GM12878 (cell line): Measurements from ENCODE around the gene DNMT3A. TPM values are rescaled to one million over a fixed set of nuclear protein-coding genes. Genes with fewer than 3 reads are reported as not detected.

Experiments used
- ASH2L ChIP-seq: fragments of 300-600, 200-600 bp; sonication (generic); IDR thresholded peaks from 2 replicates; pipeline ENCODE4 v1.6.1; 2017; ENCODE audit warnings: low read depth, mild to moderate bottlenecking, borderline replicate concordance
- BACH1 ChIP-seq: fragments of 450-650 bp; IDR thresholded peaks from 2 replicates; pipeline ENCODE4 v1.6.1; 2017; ENCODE audit warnings: mild to moderate bottlenecking, borderline replicate concordance
- E4F1 ChIP-seq: fragments of 450-650 bp; IDR thresholded peaks from 2 replicates; pipeline ENCODE4 v1.6.1; 2018; ENCODE audit warnings: borderline replicate concordance, mild to moderate bottlenecking; ENCODE audit not compliant: partially characterized antibody
- KLF5 ChIP-seq: fragments of 450-650 bp; IDR thresholded peaks from 2 replicates; pipeline ENCODE4 v1.6.1; 2014; ENCODE audit warnings: mild to moderate bottlenecking; ENCODE audit not compliant: partially characterized antibody
- LARP7 ChIP-seq: fragments of 450-650 bp; IDR thresholded peaks from 2 replicates; pipeline ENCODE4 v1.6.1; 2017; ENCODE audit warnings: mild to moderate bottlenecking
- NFYA ChIP-seq: IDR thresholded peaks from 2 replicates; pipeline ENCODE4 v1.6.1; 2011; ENCODE audit warnings: low read depth, mild to moderate bottlenecking, low read length, improper control_type of control experiment, borderline replicate concordance
- NR2C1 ChIP-seq: fragments of 450-650 bp; IDR thresholded peaks from 2 replicates; pipeline ENCODE4 v1.6.1; 2017; ENCODE audit warnings: antibody characterized with exemption, mild to moderate bottlenecking, moderate library complexity
- NR2C2 ChIP-seq: IDR thresholded peaks from 2 replicates; pipeline ENCODE4 v1.6.1; 2011; ENCODE audit warnings: borderline replicate concordance, low read depth; ENCODE audit not compliant: control insufficient read depth, insufficient read length
- RB1 ChIP-seq: fragments of 450-650 bp; formaldehyde crosslinking; IDR thresholded peaks from 2 replicates; pipeline ENCODE4 v1.6.1; 2017; ENCODE audit warnings: mild to moderate bottlenecking, borderline replicate concordance
- RUNX3 ChIP-seq: IDR thresholded peaks from 2 replicates; pipeline ENCODE4 v1.6.1; 2012; ENCODE audit warnings: low read length, inconsistent platforms
- SMAD5 ChIP-seq: IDR thresholded peaks from 2 replicates; pipeline ENCODE4 v1.6.1; 2016; ENCODE audit warnings: antibody characterized with exemption, low read depth
- SMARCA5 ChIP-seq: fragments of 450-650 bp; IDR thresholded peaks from 2 replicates; pipeline ENCODE4 v1.6.1; 2017; ENCODE audit warnings: mild to moderate bottlenecking
- SREBF1 ChIP-seq: IDR thresholded peaks from 2 replicates; pipeline ENCODE4 v1.6.1; 2012; ENCODE audit warnings: mild to moderate bottlenecking, low read length
- ZNF217 ChIP-seq: fragments of 450-650 bp; IDR thresholded peaks from 2 replicates; pipeline ENCODE4 v1.6.1; 2017; ENCODE audit warnings: antibody characterized with exemption, mild to moderate bottlenecking
- polyA plus RNA-seq, 11 experiments: library from polyadenylated mRNA; depleted of rRNA in 4 of 11; unstranded in 6 of 11; stranded (reverse) in 5 of 11; fragments of >200 nt; fragmentation: Nextera tagmentation in 4 of 11; fragmentation: Illumina TruSeq in 1 of 11; extraction: Ambion mirVana in 4 of 11; extraction: Trizol in 1 of 11; gene quantifications; 1 replicate in 1 of 11; 2 replicates in 10 of 11; pipeline versions ENCODE4 v1.2.1 to v1.2.3, GENCODE V29; 2011 to 2016; ENCODE audit warnings: inconsistent platforms in 2 of 11, missing spikeins in 2 of 11, low read depth in 1 of 11
- total RNA-seq, 4 experiments: library from RNA; depleted of rRNA in 3 of 4; stranded (reverse); fragments of >200 nt in 3 of 4; fragmentation: Illumina TruSeq in 1 of 4; extraction: Trizol in 1 of 4; gene quantifications; 2 replicates each; pipeline versions ENCODE4 v1.2.1 to v1.2.3, GENCODE V29; 2013 to 2021
- TF ChIP-seq, protein P1 (sequence below): IDR thresholded peaks from 2 replicates; pipeline ENCODE4 v1.6.1; 2012; ENCODE audit warnings: improper control_type of control experiment, low read depth, low read length; ENCODE audit not compliant: insufficient replicate concordance
- TF ChIP-seq, protein P2 (sequence below): IDR thresholded peaks from 2 replicates; pipeline ENCODE4 v1.6.1; 2011; ENCODE audit warnings: borderline replicate concordance, low read depth, mild to moderate bottlenecking, moderate library complexity, low read length; ENCODE audit not compliant: insufficient read depth, poor library complexity, severe bottlenecking
- TF ChIP-seq, protein P3 (sequence below): IDR thresholded peaks from 2 replicates; pipeline ENCODE4 v1.6.1; 2011; ENCODE audit warnings: mild to moderate bottlenecking, low read depth, low read length, moderate library complexity; ENCODE audit not compliant: insufficient replicate concordance
- TF ChIP-seq, protein P4 (sequence below): fragments of 450-650 bp; IDR thresholded peaks from 2 replicates; pipeline ENCODE4 v1.6.1; 2016; ENCODE audit warnings: mild to moderate bottlenecking

DNMT3A gene
- total and polyA plus RNA-seq, 10 of the 15 experiments (the other 5 are each of a cell fraction or from before 2014, with no cell fraction given), result 7.4 to 51.6 (median 17.4) TPM

DNA sequence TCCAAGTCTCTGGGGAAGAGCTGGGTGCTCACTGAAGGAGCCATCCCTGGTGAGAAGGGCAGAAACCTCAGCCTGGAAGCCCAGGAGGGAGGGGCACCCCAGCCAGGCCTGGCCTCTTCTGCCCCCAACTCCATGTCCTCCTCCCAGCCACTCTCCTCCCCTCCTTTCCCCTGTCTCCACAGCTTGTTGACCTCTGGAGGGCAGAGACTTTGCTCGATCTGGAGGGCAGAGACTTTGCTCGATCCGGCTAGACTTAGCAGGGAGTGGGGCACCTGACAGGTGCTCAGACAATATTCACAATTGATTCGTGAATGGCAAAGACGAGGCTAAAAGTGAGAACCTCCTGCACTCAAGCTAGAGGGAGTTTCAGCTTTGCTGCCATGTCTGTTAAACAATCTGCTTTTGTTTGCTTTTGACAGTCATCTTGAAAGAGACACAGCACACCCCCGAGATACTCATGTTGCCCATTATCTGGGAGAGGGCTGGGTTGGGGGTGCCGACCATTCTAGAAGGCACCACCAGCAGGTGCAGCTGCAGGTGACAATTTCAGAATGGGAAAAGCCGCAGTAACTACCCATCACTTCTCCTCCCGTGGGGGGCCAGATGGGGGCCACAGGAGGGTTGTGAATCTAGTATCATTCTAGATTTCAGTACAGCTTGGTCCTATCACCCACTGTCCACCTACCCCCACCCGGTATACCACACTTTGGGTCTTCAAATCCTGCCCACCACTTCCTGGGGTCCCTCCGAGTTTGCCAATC lies 54.8 kb downstream of the DNMT3A start (continued):
- TF ChIP-seq, protein P1, sequence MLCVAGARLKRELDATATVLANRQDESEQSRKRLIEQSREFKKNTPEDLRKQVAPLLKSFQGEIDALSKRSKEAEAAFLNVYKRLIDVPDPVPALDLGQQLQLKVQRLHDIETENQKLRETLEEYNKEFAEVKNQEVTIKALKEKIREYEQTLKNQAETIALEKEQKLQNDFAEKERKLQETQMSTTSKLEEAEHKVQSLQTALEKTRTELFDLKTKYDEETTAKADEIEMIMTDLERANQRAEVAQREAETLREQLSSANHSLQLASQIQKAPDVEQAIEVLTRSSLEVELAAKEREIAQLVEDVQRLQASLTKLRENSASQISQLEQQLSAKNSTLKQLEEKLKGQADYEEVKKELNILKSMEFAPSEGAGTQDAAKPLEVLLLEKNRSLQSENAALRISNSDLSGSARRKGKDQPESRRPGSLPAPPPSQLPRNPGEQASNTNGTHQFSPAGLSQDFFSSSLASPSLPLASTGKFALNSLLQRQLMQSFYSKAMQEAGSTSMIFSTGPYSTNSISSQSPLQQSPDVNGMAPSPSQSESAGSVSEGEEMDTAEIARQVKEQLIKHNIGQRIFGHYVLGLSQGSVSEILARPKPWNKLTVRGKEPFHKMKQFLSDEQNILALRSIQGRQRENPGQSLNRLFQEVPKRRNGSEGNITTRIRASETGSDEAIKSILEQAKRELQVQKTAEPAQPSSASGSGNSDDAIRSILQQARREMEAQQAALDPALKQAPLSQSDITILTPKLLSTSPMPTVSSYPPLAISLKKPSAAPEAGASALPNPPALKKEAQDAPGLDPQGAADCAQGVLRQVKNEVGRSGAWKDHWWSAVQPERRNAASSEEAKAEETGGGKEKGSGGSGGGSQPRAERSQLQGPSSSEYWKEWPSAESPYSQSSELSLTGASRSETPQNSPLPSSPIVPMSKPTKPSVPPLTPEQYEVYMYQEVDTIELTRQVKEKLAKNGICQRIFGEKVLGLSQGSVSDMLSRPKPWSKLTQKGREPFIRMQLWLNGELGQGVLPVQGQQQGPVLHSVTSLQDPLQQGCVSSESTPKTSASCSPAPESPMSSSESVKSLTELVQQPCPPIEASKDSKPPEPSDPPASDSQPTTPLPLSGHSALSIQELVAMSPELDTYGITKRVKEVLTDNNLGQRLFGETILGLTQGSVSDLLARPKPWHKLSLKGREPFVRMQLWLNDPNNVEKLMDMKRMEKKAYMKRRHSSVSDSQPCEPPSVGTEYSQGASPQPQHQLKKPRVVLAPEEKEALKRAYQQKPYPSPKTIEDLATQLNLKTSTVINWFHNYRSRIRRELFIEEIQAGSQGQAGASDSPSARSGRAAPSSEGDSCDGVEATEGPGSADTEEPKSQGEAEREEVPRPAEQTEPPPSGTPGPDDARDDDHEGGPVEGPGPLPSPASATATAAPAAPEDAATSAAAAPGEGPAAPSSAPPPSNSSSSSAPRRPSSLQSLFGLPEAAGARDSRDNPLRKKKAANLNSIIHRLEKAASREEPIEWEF, result no peak
- TF ChIP-seq E4F1 (no peak), ZNF217 (no peak), ASH2L (no peak), KLF5 (no peak), SMARCA5 (no peak), RUNX3 (no peak; the same call in 1 of the 2 replicates), SMAD5 (no peak), LARP7 (no peak), NR2C2 (no peak), SREBF1 (no peak), NR2C1 (no peak), NFYA (no peak), BACH1 (no peak), RB1 (no peak)
- TF ChIP-seq, protein P2, sequence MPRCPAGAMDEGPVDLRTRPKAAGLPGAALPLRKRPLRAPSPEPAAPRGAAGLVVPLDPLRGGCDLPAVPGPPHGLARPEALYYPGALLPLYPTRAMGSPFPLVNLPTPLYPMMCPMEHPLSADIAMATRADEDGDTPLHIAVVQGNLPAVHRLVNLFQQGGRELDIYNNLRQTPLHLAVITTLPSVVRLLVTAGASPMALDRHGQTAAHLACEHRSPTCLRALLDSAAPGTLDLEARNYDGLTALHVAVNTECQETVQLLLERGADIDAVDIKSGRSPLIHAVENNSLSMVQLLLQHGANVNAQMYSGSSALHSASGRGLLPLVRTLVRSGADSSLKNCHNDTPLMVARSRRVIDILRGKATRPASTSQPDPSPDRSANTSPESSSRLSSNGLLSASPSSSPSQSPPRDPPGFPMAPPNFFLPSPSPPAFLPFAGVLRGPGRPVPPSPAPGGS, result no peak
- TF ChIP-seq, protein P3, sequence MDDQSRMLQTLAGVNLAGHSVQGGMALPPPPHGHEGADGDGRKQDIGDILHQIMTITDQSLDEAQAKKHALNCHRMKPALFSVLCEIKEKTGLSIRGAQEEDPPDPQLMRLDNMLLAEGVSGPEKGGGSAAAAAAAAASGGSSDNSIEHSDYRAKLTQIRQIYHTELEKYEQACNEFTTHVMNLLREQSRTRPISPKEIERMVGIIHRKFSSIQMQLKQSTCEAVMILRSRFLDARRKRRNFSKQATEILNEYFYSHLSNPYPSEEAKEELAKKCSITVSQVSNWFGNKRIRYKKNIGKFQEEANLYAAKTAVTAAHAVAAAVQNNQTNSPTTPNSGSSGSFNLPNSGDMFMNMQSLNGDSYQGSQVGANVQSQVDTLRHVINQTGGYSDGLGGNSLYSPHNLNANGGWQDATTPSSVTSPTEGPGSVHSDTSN, result no peak
- TF ChIP-seq, protein P4, sequence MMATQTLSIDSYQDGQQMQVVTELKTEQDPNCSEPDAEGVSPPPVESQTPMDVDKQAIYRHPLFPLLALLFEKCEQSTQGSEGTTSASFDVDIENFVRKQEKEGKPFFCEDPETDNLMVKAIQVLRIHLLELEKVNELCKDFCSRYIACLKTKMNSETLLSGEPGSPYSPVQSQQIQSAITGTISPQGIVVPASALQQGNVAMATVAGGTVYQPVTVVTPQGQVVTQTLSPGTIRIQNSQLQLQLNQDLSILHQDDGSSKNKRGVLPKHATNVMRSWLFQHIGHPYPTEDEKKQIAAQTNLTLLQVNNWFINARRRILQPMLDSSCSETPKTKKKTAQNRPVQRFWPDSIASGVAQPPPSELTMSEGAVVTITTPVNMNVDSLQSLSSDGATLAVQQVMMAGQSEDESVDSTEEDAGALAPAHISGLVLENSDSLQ, result peak; percentile 22; the same call in 1 of the 2 replicates
